PC-9 (cell line): Measurements from ENCODE around the gene CD177. TPM values are rescaled to one million over a fixed set of nuclear protein-coding genes. Genes with fewer than 3 reads are reported as not detected.

Experiments used
- BruUV-seq: library from RNA; stranded (reverse); fragments of 400-500 nt; replicated peaks from 2 replicates; lab custom pipeline; 2021; lab: Mats Ljungman, UMichigan
- CTCF ChIA-PET: fragments of 300-600 bp; sonication (Branson Sonifier 250); formaldehyde crosslinking; loops from one replicate; lab custom pipeline; 2022; ENCODE audit warnings: antibody characterized with exemption; lab: Charles Lee
- POLR2A ChIA-PET: fragments of 300-600 bp; sonication (Branson Sonifier 250); formaldehyde crosslinking; loops from one replicate; lab custom pipeline; 2022; ENCODE audit warnings: antibody characterized with exemption; ENCODE audit not compliant: unreplicated experiment; lab: Charles Lee
- DNase-seq, 2 experiments: peaks; one replicate each; pipeline versions ENCODE4 v3.0.0 to v3.0.0-alpha.2; 2015 to 2022; ENCODE audit warnings: mixed read lengths in 1 of 2
- H2AFZ ChIP-seq: fragments of 200-600 bp; sonication (generic); 2 replicates; pipeline ENCODE4 v1.8.1; 2017; ENCODE audit warnings: antibody characterized with exemption
- H3F3A ChIP-seq: fragments of 200-600 bp; sonication (generic); 2 replicates; pipeline ENCODE4 v1.8.1; 2017; ENCODE audit warnings: antibody characterized with exemption, mild to moderate bottlenecking, low read depth; ENCODE audit not compliant: insufficient read depth
- H3K27ac ChIP-seq: fragments of 200-600 bp; sonication (generic); 2 replicates; pipeline ENCODE4 v1.6.1; 2016; ENCODE audit warnings: mixed run types
- H3K27me3 ChIP-seq: fragments of 200-600 bp; sonication (generic); 2 replicates; pipeline ENCODE4 v1.6.1; 2016; ENCODE audit warnings: low read depth, mixed run types; ENCODE audit not compliant: insufficient read depth
- H3K36me3 ChIP-seq: fragments of 200-600 bp; sonication (generic); 2 replicates; pipeline ENCODE4 v1.6.1; 2016; ENCODE audit warnings: low read depth, mixed run types
- H3K4me1 ChIP-seq: fragments of 200-600 bp; sonication (generic); replicated peaks from 2 replicates; pipeline ENCODE4 v1.6.1; 2016; ENCODE audit warnings: mixed run types; ENCODE audit not compliant: insufficient read depth
- H3K4me2 ChIP-seq: fragments of 200-600 bp; sonication (generic); 2 replicates; pipeline ENCODE4 v1.6.1; 2017; ENCODE audit warnings: mixed run types
- H3K4me3 ChIP-seq: fragments of 200-600 bp; sonication (generic); 2 replicates; pipeline ENCODE4 v1.6.1; 2016; ENCODE audit warnings: mixed run types
- H3K79me2 ChIP-seq: fragments of 200-600 bp; sonication (generic); 2 replicates; pipeline ENCODE4 v1.6.1; 2017; ENCODE audit warnings: low read depth, mixed run types
- H3K9me2 ChIP-seq: fragments of 200-600 bp; sonication (generic); 2 replicates; pipeline ENCODE4 v1.8.1; 2017; ENCODE audit warnings: mild to moderate bottlenecking; ENCODE audit not compliant: insufficient read depth
- H3K9me3 ChIP-seq: fragments of 200-600 bp; sonication (generic); 2 replicates; pipeline ENCODE4 v1.8.1; 2016; ENCODE audit warnings: low read depth; ENCODE audit not compliant: insufficient read depth
- H4K20me1 ChIP-seq: fragments of 200-600 bp; sonication (generic); 2 replicates; pipeline ENCODE4 v1.8.1; 2017; ENCODE audit not compliant: insufficient read depth
- CTCF ChIP-seq: fragments of 200-600 bp; sonication (generic); conservative IDR thresholded peaks from 2 replicates; pipeline ENCODE4 v1.6.1; 2017; ENCODE audit warnings: mixed run types, antibody characterized with exemption, mild to moderate bottlenecking, moderate library complexity
- EZH2 ChIP-seq: fragments of 200-600 bp; sonication (generic); IDR thresholded peaks from 2 replicates; pipeline ENCODE4 v1.8.0; 2017; ENCODE audit warnings: antibody characterized with exemption, low read depth
- intact Hi-C: fragments of 100-400 bp; cut with micrococcal nuclease; formaldehyde crosslinking; loops from one replicate; pipeline ENCODE4 v1.10.0; 2022; ENCODE audit not compliant: unreplicated experiment
- total RNA-seq: library from RNA; stranded (reverse); gene quantifications from 2 replicates; pipeline ENCODE4 v1.2.3, GENCODE V29; 2021

CD177 gene
- total RNA-seq, 1 experiment from 2014 or later, result 6.0 TPM

- no peaks in the 10 kb centered on the region; the same call in 1 of the 2 replicates for H3K9me3 ChIP-seq
- H3K27me3 ChIP-seq, result no peaks in the 10 kb centered on the region
- H3F3A ChIP-seq, result peaks cover 11% of the 10 kb centered on the region; the same call in 1 of the 2 replicates
- H4K20me1 ChIP-seq, result no peaks in the 10 kb centered on the region
- no peak overlapping the region for H2AFZ ChIP-seq
- intact Hi-C loops, result no loop called here
- H3K27ac ChIP-seq, result no peak overlapping the region
- DNase-seq, result no peak
- no peak for TF ChIP-seq EZH2
- no peak for TF ChIP-seq CTCF
- no TSS peak for BruUV-seq
- no peaks in the 10 kb centered on the region for H3K36me3 ChIP-seq
- H3K4me1 ChIP-seq, result peaks cover 12% of the 10 kb centered on the region; the same call in 1 of the 2 replicates
- CTCF ChIA-PET, result no interaction called here
- H3K4me2 ChIP-seq, result no peak overlapping the region
- no peak overlapping the region for H3K4me3 ChIP-seq
- H3K9me2 ChIP-seq, result no peaks in the 10 kb centered on the region
- POLR2A ChIA-PET, result no interaction called here
- no peaks in the 10 kb centered on the region for H3K79me2 ChIP-seq
These were observed 54.6 kb downstream of the CD177 start for GRCh38 chr19:43408043-43408442.

GRCh38 chr19:43409415-43409814 lies 55.9 kb downstream of the CD177 start:
- H3K9me2 ChIP-seq, result no peaks in the 10 kb centered on the region
- H3K4me1 ChIP-seq, result peaks cover 12% of the 10 kb centered on the region; the same call in 1 of the 2 replicates
- no peaks in the 10 kb centered on the region for H3K79me2 ChIP-seq
- H3K27ac ChIP-seq, result no peak overlapping the region
- intact Hi-C loops, result no loop called here
- no peaks in the 10 kb centered on the region for H3K36me3 ChIP-seq
- no peak for DNase-seq
- TF ChIP-seq EZH2, result no peak
- no peak for TF ChIP-seq CTCF
- no peaks in the 10 kb centered on the region for H3K27me3 ChIP-seq
- BruUV-seq, result no TSS peak
- H3F3A ChIP-seq, result peaks cover 12% of the 10 kb centered on the region; the same call in 1 of the 2 replicates
- ChIA-PET POLR2A (no interaction called here), CTCF (no interaction called here)
- H3K9me3 ChIP-seq, result no peaks in the 10 kb centered on the region; the same call in 1 of the 2 replicates
- no peak overlapping the region for H2AFZ ChIP-seq
- no peak overlapping the region for H3K4me3 ChIP-seq
- H4K20me1 ChIP-seq, result no peaks in the 10 kb centered on the region
- no peak overlapping the region for H3K4me2 ChIP-seq

- H3K36me3 ChIP-seq, result no peaks in the 10 kb centered on the region
- BruUV-seq, result no TSS peak
- H3K9me2 ChIP-seq, result no peaks in the 10 kb centered on the region
- H3K9me3 ChIP-seq, result no peaks in the 10 kb centered on the region; the same call in none of the 2 replicates
- H4K20me1 ChIP-seq, result no peaks in the 10 kb centered on the region
- H3K79me2 ChIP-seq, result no peaks in the 10 kb centered on the region
- H3K4me1 ChIP-seq, result peaks cover 18% of the 10 kb centered on the region
- POLR2A ChIA-PET, result no interaction called here
- H3K4me2 ChIP-seq, result peak overlapping the region; percentile 4; the same call in 1 of the 2 replicates
- H3K4me3 ChIP-seq, result no peak overlapping the region
- peaks cover 12% of the 10 kb centered on the region; the same call in 1 of the 2 replicates for H3F3A ChIP-seq
- DNase-seq, result peak; percentile 41 to 72
- no peaks in the 10 kb centered on the region for H3K27me3 ChIP-seq
- CTCF ChIA-PET, result no interaction called here
- H2AFZ ChIP-seq, result no peak overlapping the region
- intact Hi-C loops, result no loop called here
- TF ChIP-seq EZH2, result no peak
- no peak overlapping the region for H3K27ac ChIP-seq
These were observed 59.0 kb downstream of the CD177 start for GRCh38 chr19:43412441-43412840.

Other genes starting within 250 kb of the CD177 start
- 0.43 and 2.3 TPM in 2 replicates for gene PSG5, start 167.2 kb upstream of the CD177 start, total RNA-seq
- 0.24 TPM in 1 of 2 replicates, not detected in the other for gene PSG4, start 148.0 kb upstream of the CD177 start, total RNA-seq
- not detected in 2 replicates for gene PSG9, start 84.2 kb upstream of the CD177 start, total RNA-seq
- gene TEX101, start 61.2 kb downstream of the CD177 start, total RNA-seq, result not detected in 2 replicates
- gene LYPD3, start 111.9 kb downstream of the CD177 start, total RNA-seq, result 70.8 and 78.3 TPM in 2 replicates
- gene PHLDB3, start 151.1 kb downstream of the CD177 start, total RNA-seq, result 36.7 and 50.7 TPM in 2 replicates
- gene ETHE1, start 173.5 kb downstream of the CD177 start, total RNA-seq, result 83.4 and 89.3 TPM in 2 replicates
- gene ZNF575, start 179.5 kb downstream of the CD177 start, total RNA-seq, result 5.2 and 6.5 TPM in 2 replicates
- 37.2 and 45.1 TPM in 2 replicates for gene XRCC1, start 221.8 kb downstream of the CD177 start, total RNA-seq
- gene PINLYP, start 222.1 kb downstream of the CD177 start, total RNA-seq, result 0.53 and 2.0 TPM in 2 replicates
- gene IRGQ, start 242.4 kb downstream of the CD177 start, total RNA-seq, result 23.3 and 31.6 TPM in 2 replicates
- gene ZNF576, start 242.9 kb downstream of the CD177 start, total RNA-seq, result 15.5 and 16.9 TPM in 2 replicates